ENCODE results near the gene EEF1G.

Gene EEF1G

GRCh38 chr11:62538470-62539237 lies 35.0 kb downstream of the EEF1G start:
- no peak for DNase-seq

GRCh38 chr11:62536301-62536957 lies 37.3 kb downstream of the EEF1G start:
- DNase-seq: no peak

DNA sequence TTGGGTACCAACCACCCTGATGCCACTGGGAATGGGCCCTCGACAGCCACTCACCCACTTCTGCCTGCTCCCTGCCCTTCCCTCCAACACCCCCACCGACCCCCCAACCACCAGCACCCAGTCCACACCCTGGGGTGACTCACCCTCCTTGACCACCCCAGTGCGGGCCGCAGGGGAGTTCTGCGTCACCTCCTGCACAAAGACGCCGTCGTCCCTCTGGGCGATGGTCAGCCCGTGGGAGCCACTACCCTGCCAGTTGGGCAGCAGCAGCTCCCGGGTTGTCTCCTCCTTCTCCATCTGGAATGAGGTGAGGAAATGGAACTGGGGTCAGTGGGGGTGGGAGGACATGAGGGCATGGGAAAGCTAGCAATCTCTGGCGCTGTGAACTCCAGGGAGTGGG lies 37.9 kb downstream of the EEF1G start:
- no peak for DNase-seq

DNA sequence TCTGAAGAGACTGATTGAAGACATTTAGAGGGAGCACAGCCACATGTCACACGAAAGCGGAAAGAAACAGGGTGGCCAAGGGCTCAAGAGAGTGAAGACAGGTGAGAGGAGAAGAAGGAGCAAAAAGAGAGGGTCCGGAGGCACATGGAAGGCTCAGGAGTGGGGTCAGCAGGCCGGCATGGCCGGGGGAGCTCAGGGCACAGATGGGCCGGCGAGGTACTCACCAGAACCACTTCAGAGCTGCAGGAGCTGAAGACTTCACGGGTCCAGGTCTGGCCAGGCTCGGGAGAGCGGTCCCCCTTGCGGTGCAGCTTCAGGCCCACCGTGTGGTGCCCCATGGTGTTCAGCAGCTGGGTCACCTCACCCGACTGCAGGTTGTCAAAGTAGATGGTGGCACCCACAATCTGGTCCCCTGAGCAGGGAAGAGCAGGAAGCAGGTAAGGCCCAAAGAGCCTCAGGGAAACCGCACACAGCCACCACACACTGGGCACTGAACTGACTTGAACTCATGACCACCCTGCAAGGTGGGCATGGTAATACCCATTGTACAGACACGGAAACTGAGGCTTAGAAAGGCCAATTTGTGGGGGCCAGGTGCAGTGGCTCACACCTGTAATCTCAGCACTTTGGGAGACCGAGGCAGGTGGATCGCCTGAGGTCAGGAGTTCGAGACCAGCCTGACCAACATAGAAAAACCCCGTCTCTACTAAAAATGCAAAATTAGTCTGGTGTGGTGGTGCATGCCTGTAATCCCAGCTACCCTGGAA lies 38.7 kb downstream of the EEF1G start:
- no peak for DNase-seq

- no peak for DNase-seq
These were observed 41.6 kb downstream of the EEF1G start for GRCh38 chr11:62532096-62532495.

- DNase-seq: no peak
These were observed 56.8 kb downstream of the EEF1G start for GRCh38 chr11:62516736-62517371.

DNA sequence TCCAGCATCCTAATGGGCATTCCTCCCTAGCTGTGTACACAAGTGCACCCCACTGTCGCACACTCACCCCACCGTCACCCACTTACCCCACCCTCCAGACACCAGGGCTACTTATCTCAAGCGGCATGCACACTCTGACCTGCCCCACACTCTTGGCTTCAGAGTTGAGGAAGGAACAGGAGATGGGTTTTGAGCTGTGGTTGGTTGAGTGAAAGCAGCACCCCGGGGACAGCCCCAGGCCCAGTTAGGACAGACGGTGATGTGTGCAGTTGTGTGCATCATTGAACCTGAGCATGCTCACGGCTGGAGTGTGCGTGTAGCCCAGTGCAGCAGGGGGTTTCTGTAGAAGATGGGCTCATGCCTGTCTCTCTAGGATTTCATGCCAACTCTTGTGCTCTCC lies 59.5 kb downstream of the EEF1G start:
- DNase-seq: no peak

DNA sequence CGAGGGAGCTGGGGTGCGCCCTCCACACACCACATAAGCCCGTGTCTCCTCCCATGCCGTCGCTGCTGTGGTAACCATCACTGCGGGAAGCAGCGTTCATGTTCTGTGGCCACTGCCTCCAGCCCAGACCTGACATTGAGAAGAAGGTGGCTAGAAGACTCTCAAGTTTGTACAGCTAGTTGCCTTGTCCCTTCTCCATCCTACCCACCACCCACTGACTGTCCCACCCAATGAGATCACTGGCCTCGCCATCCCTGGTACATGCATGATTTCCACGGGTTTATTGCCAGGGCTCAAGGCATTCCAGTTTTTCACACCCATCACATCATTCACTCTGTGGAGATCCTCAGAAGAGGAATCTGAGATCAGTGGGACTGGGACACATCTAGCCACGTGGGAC lies 60.1 kb downstream of the EEF1G start:
- DNase-seq: no peak

GRCh38 chr11:62512961-62513360 lies 60.7 kb downstream of the EEF1G start:
- no peak for DNase-seq
